ENCODE results near the gene ZNF629. TPM values are rescaled to one million over a fixed set of nuclear protein-coding genes. Genes with fewer than 3 reads are reported as not detected.

Gene ZNF629
- total and polyA plus RNA-seq, 2 of the 4 experiments (the other 2 are of a cell fraction) = 7.3 to 9.1 TPM

DNA sequence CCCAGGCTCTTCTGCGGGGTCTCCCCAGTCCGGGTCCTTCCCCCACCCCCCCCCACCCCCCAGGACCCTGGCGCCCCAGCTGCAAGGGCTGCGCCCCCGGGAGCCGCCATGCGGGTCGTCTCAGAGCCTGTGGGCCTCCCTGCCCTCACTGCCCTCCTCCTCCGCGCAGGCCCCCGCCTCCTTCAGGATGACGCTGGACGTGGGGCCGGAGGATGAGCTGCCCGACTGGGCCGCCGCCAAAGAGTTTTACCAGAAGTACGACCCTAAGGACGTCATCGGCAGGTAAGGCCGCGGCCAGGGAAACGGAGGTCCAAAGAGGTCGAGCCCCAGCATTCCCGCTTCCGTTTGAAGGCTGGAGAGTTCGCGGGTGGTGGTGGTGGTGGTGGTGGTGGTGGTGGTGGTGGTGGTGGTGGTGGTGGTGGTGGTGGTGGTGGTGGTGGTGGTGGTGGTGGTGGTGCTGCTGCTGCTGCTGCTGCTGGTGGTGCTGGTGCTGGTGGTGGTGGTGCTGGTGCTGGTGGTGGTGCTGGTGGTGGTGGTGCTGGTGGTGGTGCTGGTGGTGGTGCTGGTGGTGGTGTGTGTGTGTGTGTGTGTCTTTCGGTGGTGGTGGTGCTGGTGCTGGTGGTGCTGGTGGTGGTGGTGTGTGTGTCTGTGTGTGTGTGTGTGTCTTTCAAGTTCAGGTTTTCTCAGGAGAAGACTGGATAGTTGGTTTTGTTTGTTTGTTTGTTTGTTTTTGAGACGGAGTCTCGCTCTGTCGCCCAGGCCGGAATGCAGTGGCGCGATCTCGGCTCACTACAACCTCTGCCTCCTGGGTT is 38.2 kb downstream of the ZNF629 start:
- Histone ChIP-seq H4K8ac (ENCODE audit: low read depth in 2 of 2, low read length in 2 of 2) (peak overlapping the region in 1 of 2 experiments; percentile 58; a peak in 1 of 4 replicates), H3K14ac (replicated peaks; ENCODE audit: low read depth, low read length) (no peak overlapping the region), H3K27me3 (ENCODE audit: control insufficient read depth, insufficient read depth, low read length) (no peaks in the 10 kb centered on the region), H2BK5ac (ENCODE audit: low read depth, low read length, poor library complexity, severe bottlenecking) (peak overlapping the region; percentile 63), H3K36me3 (ENCODE audit: control insufficient read depth, insufficient read depth, low read length) (peaks cover 25% of the 10 kb centered on the region), H3K56ac (ENCODE audit: extremely low read depth, insufficient read depth, low read length) (no peak overlapping the region), H2BK120ac (ENCODE audit: low read depth, low read length) (no peak overlapping the region), H3K27ac (ENCODE audit: insufficient read depth, low read length) (peak overlapping the region; percentile 89), H3K4me3 (ENCODE audit: insufficient read depth, low read depth, low read length) (peak overlapping the region; percentile 81), H3K23ac (ENCODE audit: low read depth, low read length) (0 out of 2 replicates have a peak overlapping the region, but pooled peaks have one; percentile 42), H3K79me1 (ENCODE audit: low read depth in 1 of 2, low read length in 2 of 2) (peaks cover 22 to 33% of the 10 kb centered on the region in 2 experiments), H2AFZ (replicated peaks; ENCODE audit: low read length, poor library complexity) (peak overlapping the region; percentile 87), H3K9me1 (ENCODE audit: insufficient read depth, low read length) (peaks cover 12% of the 10 kb centered on the region; the same call in 1 of the 2 replicates), H3K4ac (ENCODE audit: low read depth, low read length) (no peak overlapping the region), H3K18ac (ENCODE audit: low read depth, low read length) (no peak overlapping the region), H3K9ac (ENCODE audit: low read depth, low read length) (peak overlapping the region; percentile 91), H3K4me1 (ENCODE audit: control insufficient read depth, insufficient read depth, low read length) (no peaks in the 10 kb centered on the region), H3K4me2 (ENCODE audit: low read depth, low read length) (peak overlapping the region; percentile 89), H4K5ac (ENCODE audit: low read depth, low read length) (no peak overlapping the region), H4K91ac (ENCODE audit: insufficient read depth, low read depth, low read length) (no peak overlapping the region), H2BK15ac (ENCODE audit: low read depth, low read length) (no peak overlapping the region), H2BK20ac (ENCODE audit: low read depth, low read length) (no peak overlapping the region), H4K20me1 (ENCODE audit: insufficient read depth, low read length) (no peaks in the 10 kb centered on the region; the same call in 1 of the 2 replicates), H2AK5ac (ENCODE audit: low read depth, low read length) (peak overlapping the region; percentile 67; the same call in 1 of the 2 replicates), H2AK9ac (replicated peaks; ENCODE audit: low read depth, low read length, poor library complexity) (peak overlapping the region; percentile 90), H3K9me3 (ENCODE audit: control insufficient read depth, insufficient read depth, low read length) (no peaks in the 10 kb centered on the region)
- dilution Hi-C loops (cut with HindIII; ENCODE audit: low sequenced_read_pairs, unreplicated experiment) = no loop called here
- no peak for TF ChIP-seq MXI1 (IDR thresholded peaks at IDR 0.05; ENCODE audit: borderline replicate concordance, low read depth, low read length)
- TF ChIP-seq RFX5 (IDR thresholded peaks at IDR 0.05; ENCODE audit: low read depth, low read length) = no peak
- peak; percentile 72; the same call in 1 of the 2 replicates for TF ChIP-seq MAZ (IDR thresholded peaks at IDR 0.05; ENCODE audit: borderline replicate concordance, low read depth, low read length)
- TF ChIP-seq CEBPB (IDR thresholded peaks at IDR 0.05; ENCODE audit: low read depth, low read length) = no peak
- TF ChIP-seq ELK1 (IDR thresholded peaks at IDR 0.05; ENCODE audit: borderline replicate concordance, low read depth, low read length) = no peak
- no peak for TF ChIP-seq CHD1 (IDR thresholded peaks at IDR 0.05; ENCODE audit: low read depth, low read length)
- TF ChIP-seq RCOR1 (IDR thresholded peaks at IDR 0.05; ENCODE audit: insufficient replicate concordance, low read length) = no peak
- peak; percentile 71 for ATAC-seq (ENCODE audit: low read depth)
- intact Hi-C loops (cut with micrococcal nuclease) = loop anchor here (1.0 kb wide), 2 partner anchors 26 to 172 kb away; no protein-coding TSS in a partner anchor
- ChIA-PET POLR2A (ENCODE audit: unreplicated experiment) (no interaction called here), CTCF (no interaction called here)
- BruUV-seq (replicated peaks) = no TSS peak
- WGBS, 2 experiments (ENCODE audit: extremely low coverage in 2 of 2, insufficient read length in 1 of 2) = 0% methylated on average over 3 of the region's 36 CpGs; no CpG with 5 or more reads in 1 of the 2 experiments
- peak; percentile 52 for DNase-seq
- in situ Hi-C loops (cut with MboI; ENCODE audit: low sequenced_read_pairs) = no loop called here

Data from IMR-90 (cell line).